NOMO-1 (cell line): ENCODE results near the gene ART3.

Experiments used
- DNase-seq, 2 experiments: peaks; one replicate each; lab custom pipeline; 2025; ENCODE audit not compliant: unreplicated experiment in 2 of 2; lab: John Stamatoyannopoulos, UW

The ART3 gene

GRCh38 chr4:76067652-76068286 lies 6.7 kb upstream of the ART3 start:
- DNase-seq: peak; percentile 27 to 82

GRCh38 chr4:76072760-76073159 lies 1.7 kb upstream of the ART3 start:
- no peak for DNase-seq

- DNase-seq: no peak
Measured at GRCh38 chr4:76074993-76075600, 588 bp downstream of the ART3 start.

DNA sequence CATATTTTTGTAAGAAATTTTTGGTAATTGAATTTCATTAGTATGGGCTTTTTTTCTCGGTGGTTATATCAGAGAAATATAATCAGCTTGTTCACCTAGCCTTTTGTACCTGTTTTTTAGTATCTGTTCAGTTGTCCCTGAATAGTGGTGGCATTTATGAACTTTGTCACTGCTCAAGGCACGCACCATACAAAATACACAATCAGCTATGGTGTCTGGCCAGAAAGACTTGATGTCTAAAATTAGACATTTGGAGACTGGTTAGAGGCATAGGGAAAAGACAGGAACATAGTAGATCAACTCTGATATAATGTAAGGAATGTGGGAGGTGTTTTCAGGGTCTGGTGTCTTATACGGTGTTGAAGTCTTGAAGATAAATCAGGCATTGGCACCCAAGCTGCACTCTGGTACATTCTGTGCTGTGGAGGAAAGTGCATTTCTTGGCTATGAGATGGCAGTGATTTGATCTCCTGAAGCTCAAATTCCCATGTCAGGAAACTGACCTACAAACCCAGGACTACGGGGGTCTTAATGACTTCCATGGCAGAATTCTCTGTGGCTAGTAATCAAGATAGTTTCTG lies 3.6 kb downstream of the ART3 start:
- no peak for DNase-seq

- no peak for DNase-seq
Measured at GRCh38 chr4:76083386-76083988, 9.0 kb downstream of the ART3 start.

GRCh38 chr4:76084542-76084941 lies 10.0 kb downstream of the ART3 start:
- no peak for DNase-seq

DNA sequence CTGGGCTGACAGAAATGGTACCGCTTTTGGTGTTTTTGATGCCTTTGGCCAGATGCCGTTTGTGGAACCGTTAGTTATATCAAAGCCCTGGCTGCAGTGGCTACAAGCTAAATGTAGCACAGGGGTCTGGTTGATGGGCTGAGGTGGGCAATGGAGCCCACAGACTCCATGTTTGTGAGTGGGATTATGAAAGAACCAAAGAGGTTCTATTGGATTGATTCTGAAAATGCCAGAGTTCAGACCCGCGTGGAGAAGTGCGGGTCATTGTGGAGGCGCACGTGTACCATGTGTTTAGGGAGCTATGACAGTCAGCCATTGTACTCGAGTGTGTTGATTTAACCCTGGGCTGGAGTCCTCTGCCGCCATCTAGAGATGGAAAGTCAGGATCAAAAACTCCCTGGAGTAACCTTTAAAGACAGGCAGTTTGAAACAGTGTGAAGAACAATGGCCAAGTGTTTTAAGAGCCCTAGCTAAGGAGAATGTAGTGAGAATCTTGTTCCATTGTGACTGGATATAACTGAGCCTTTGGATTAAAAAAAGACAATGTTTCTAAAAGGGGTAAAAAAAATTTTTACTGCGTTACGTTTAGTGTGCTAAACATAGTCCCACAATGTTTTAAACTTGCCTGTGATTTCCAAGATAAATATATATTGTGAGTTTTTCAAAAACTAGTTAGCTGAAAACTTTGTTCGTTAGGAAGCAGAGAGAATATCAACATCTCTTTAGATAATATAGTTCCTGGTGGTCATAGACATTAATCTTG lies 12.7 kb downstream of the ART3 start:
- peak; percentile 45 to 70 for DNase-seq

DNA sequence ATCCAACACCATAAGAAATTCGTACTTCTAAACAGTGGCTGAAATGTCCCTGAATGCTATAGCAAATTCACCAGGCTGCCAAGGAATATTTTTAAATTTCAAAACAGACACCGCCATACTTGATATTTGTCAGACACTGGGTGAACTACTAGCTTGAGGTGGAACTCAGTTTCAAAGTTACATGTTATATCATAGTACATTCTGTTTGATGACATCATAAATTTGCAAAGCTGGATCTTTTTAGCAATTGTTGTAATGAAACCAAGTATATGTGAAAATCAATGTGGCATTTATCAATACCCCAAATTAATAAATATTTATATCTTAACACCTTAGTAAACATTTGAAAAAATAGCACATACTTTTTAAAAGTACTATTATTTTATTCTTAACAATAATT lies 14.2 kb downstream of the ART3 start:
- no peak for DNase-seq

GRCh38 chr4:76090241-76090691 lies 15.8 kb downstream of the ART3 start:
- DNase-seq: peak; percentile 84 to 99

DNA sequence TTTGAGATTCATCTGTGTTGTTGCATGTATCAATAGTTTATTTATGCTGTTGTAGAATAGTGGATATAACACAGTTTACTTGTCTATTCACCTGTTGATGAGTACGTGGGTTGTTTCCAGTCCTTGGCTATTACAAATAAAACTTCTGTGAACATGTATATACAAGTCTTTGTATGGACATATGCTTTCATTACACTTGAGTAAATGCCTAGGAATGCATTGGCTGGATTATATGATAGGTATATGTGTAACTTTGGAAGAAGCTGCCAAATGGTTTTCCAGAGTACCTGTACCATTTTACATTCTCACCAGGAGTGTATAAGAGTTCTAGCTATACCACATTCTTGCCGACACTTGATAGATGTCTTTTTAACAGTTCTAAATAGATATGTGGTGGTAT lies 16.5 kb downstream of the ART3 start:
- no peak for DNase-seq

DNA sequence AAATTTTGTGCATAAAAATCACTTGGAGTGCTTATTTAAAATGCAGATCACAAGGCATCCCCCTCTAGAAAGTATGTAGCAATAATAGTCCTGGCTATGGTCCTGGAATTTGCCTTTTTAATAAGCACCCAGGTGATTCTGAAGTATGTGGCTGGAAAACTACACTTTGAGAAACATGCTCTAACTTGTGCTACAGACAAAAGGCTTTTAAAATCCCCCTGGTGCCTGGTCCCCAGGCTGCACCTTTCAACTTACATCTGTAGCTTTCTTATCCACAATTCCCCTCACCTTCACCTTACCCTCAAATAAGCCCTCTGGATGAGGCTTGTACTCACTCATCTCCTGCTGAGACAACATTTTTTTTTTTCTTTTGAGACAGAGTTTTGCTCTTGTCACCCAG lies 21.1 kb downstream of the ART3 start:
- DNase-seq: no peak

DNA sequence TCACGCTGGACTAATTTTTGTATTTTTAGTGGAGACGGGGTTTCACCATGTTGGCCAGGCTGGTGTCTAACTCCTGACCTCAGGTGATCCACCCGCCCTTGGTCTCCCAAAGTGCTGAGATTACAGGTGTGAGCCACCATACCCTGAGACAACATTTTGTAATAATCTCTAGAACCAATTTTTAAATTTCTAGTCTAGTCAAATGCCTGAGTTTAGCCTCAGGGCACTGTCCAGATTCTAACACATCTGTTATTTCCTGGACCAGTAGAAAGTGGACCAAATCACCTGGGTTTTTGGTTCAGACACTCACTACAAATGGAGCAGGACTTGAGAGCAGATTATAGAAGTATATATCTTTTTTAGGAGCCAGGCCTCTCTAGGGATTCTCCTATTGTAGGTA lies 21.6 kb downstream of the ART3 start:
- DNase-seq: no peak

- no peak for DNase-seq
Measured at GRCh38 chr4:76105652-76106051, 31.1 kb downstream of the ART3 start.

GRCh38 chr4:76106442-76106841 lies 31.9 kb downstream of the ART3 start:
- DNase-seq: no peak

GRCh38 chr4:76108467-76109181 lies 34.1 kb downstream of the ART3 start:
- DNase-seq: peak; percentile 51 to 70

- DNase-seq: no peak
Measured at GRCh38 chr4:76116821-76117220, 42.3 kb downstream of the ART3 start.

GRCh38 chr4:76117536-76117935 lies 43.0 kb downstream of the ART3 start:
- no peak for DNase-seq

DNA sequence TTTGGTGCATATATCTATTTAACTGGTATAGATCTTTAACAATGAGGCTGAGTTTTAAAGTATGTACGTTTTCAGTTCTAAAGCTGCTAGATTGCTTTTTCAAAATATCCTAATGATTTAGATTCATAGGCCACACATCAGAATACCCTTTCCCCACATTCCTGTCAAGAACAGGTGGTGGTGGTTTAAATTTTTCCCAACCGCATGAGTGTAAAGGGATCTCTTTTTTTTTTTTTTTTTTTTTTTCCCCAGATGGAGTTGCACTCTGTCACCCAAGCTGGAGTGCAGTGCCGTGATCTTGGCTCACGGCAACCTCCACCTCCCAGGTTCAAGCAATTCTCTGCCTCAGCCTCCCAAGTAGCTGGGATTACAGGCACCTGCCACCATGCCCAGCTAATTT lies 45.7 kb downstream of the ART3 start:
- no peak for DNase-seq

DNA sequence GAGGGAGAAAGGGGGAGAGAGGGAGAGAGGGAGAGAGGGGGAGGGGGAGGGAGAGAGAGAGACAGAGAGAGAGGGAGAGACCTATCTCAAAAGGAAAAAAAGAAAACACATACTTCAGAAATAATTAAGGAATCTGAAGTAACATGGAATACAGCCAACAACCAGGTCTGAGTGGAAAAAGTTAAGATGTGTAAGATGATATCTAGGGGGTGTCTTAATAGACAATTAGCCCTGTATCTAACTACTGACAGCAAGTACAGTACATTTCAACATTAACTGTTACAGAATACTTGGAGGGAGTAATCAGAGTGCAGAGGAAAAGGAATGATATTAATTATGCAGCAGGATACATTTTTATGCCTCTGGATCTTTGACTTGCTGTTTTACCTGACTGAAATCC lies 51.3 kb downstream of the ART3 start:
- no peak for DNase-seq

DNA sequence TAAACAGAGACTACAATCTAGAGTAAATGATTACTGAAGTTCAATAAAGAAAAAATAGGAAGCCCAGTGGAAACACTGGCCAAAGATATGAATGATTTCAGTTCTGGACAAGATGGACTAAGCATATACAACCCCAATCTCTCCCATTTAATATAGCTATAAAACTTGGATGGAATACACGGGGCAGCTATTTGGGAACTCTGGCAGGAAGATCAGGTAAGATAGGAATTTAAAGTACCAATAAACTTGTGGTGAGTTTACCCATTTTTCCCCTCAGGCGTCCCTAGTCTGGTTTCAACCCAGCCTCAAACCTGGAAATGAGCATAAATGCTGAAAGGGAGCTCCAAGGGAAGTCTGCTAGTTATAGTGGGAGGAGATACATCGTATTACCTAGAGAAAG lies 53.2 kb downstream of the ART3 start:
- DNase-seq: no peak

- no peak for DNase-seq
Measured at GRCh38 chr4:76141241-76141640, 66.7 kb downstream of the ART3 start.
